Activated naive CD8-positive, alpha-beta T cell treated with anti-CD3 and anti-CD28 coated beads, Interleukin-2, amount 50 U/mL, for 24 hours (primary cell): Measurements from ENCODE around the gene GCSH.

Experiments
- ATAC-seq: fragments of 150-1000 bp; cut with Tn5 transposase; one replicate; pipeline ENCODE4 v1.10.0; 2021
- DNase-seq: peaks from one replicate; pipeline ENCODE4 v3.0.0; 2021
- H3K27ac Mint-ChIP-seq: one replicate; pipeline ENCODE4 v1.8.0; 2021; ENCODE audit warnings: mild to moderate bottlenecking, mixed read lengths
- H3K27me3 Mint-ChIP-seq: one replicate; pipeline ENCODE4 v1.8.0; 2021; ENCODE audit warnings: mixed read lengths
- H3K36me3 Mint-ChIP-seq: one replicate; pipeline ENCODE4 v1.8.0; 2021; ENCODE audit warnings: low read depth, mixed read lengths
- H3K4me1 Mint-ChIP-seq: one replicate; pipeline ENCODE4 v1.8.0; 2021; ENCODE audit warnings: mixed read lengths
- H3K4me3 Mint-ChIP-seq: one replicate; pipeline ENCODE4 v1.8.0; 2021; ENCODE audit warnings: mild to moderate bottlenecking, moderate library complexity, mixed read lengths
- H3K9me3 Mint-ChIP-seq: one replicate; pipeline ENCODE4 v1.8.0; 2021; ENCODE audit warnings: mixed read lengths

Gene GCSH

DNA sequence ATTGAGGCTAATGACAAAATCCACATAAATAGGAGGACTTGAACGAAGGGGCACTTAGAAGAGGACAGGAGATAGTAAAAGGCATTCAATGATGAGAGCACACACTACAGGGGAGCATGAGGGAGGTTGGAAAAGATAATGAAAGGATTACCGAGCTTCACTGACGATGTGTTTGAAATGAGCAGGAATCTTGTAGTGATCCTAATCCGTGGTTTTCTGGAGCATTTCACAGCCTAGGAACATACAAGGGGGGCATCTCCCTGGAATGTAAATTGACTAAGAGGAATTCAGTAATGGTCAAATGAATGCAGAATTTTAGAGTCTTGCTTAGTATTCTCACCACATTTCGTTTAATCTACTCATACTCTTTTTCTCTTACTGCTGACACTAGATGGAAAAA is 55.4 kb downstream of the GCSH start:
- ATAC-seq (no peak), DNase-seq (no peak)

DNA sequence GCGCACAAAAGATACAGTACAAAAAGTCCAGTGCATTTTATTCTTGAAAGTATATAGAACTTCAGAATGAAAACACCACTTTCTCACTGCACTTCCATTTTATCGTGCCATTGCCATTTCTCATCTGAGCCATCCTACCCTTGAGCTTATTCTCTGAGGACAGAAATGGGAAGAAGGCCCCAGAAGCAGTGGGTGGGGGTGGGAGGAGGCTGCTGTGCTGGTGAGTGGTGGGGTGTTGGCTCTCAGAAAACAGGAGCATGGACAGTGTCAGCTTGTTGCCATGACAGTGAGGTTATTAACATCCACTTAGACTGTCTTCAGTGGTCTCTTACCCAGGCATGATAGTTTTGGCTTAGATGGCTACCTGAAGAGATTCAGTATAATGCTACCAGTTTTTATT is 56.1 kb downstream of the GCSH start:
- DNase-seq (no peak), ATAC-seq (no peak)
- no peaks in the 10 kb centered on the region for H3K9me3 Mint-ChIP-seq
- H3K27ac Mint-ChIP-seq, result no peak overlapping the region
- H3K27me3 Mint-ChIP-seq, result no peaks in the 10 kb centered on the region
- H3K36me3 Mint-ChIP-seq, result peaks cover 36% of the 10 kb centered on the region
- peaks cover 21% of the 10 kb centered on the region for H3K4me1 Mint-ChIP-seq
- no peak overlapping the region for H3K4me3 Mint-ChIP-seq

More for the DNA sequence above, 55.4 kb downstream of the GCSH start:
- Mint-ChIP-seq H3K4me1 (peaks cover 21% of the 10 kb centered on the region), H3K27me3 (no peaks in the 10 kb centered on the region), H3K9me3 (no peaks in the 10 kb centered on the region), H3K36me3 (peaks cover 40% of the 10 kb centered on the region), H3K27ac (no peak overlapping the region), H3K4me3 (no peak overlapping the region)

DNA sequence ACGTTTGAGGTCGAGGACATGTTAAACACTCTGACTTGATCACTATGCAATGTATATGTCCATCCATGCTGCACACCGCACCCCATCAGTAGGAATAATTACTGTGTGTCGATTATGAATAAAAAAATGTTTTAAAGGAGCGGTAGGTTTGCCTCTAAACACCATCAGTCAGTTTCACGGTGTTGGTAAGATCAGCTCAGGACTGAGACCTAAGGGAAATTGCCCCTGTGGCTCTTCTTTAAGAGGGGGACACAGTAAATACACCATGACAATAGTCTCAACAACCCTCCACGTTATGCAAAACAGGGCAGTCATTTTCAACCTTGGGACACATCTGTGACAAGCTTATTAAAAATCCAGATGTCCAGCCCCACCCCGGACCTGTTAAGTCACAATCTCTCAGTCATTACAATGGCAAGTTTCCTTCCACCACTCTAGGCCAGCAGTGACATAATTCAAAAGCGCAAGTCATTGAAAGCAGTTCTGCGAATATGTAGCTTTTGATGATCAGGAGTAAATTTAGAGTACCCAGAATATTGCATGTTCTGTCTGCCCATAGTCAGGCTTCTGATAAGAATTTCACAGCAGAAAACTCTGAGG is 59.3 kb downstream of the GCSH start:
- H3K27me3 Mint-ChIP-seq, result no peaks in the 10 kb centered on the region
- H3K36me3 Mint-ChIP-seq, result peaks cover 22% of the 10 kb centered on the region
- H3K9me3 Mint-ChIP-seq, result no peaks in the 10 kb centered on the region
- DNase-seq (no peak), ATAC-seq (no peak)
- peaks cover 21% of the 10 kb centered on the region for H3K4me1 Mint-ChIP-seq
- H3K27ac Mint-ChIP-seq, result no peak overlapping the region
- H3K4me3 Mint-ChIP-seq, result peak overlapping the region; percentile 84

DNA sequence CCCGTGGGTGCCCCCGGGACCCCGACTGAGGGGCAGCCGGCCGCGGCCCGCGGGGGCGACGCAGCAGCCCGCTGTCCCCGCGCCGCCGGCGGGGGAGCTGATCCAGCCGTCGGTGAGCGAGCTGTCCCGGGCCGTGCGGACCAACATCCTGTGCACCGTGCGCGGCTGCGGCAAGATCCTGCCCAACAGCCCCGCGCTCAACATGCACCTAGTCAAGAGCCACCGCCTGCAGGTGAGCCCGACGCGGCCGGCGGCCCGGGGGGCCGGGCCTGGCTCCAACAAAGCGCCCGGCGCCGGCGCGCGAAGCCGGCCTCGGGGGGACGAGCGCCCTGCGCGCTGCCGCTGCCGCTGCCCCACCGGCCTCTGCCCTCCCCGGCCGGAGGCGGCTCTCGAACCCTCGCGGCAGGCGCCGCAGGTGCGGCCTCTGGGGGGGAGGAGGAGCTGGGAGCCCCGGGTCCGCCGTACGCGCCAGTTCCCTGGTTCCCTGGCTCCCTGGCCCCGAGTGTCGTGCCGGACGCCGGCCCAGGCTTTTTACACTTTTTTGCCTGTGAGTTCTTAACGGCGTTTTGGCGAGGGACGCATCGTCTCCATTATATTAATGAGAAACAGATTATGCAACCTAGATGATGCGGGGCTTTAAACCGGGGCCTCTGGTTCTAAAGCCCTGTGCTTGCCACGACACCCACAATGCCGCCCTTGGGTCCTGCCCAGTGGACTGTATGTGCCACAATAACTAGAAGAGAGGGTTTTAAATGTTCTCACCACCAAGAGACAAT is 60.0 kb downstream of the GCSH start:
- peak; percentile 55 for ATAC-seq
- peaks cover 24% of the 10 kb centered on the region for H3K36me3 Mint-ChIP-seq

DNA sequence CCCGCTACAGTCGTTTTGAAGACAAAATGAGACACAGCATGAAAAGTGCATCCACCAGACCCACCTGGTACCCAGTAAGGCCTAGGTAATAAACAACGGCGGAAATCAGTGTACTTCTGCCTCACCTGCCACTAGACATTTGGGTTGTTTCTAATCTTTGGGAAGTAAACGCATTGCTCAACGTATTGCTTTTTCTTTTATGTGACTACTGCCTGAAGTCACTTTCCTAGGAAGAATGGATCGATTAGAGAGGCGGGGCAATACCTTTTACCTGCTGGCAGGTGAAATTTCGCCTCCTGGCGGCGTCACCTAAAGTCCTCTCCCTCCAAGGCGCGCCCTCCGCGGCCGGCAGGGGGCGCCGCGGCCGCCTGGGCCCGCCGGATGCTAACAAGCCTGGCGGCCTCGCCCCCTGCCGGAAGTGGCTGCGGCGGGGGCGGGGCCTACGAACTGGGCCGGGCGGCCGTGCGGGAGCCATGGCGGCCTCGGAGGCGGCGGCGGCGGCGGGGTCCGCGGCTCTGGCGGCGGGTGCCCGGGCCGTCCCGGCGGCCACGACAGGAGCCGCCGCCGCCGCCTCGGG is 60.7 kb downstream of the GCSH start, which contains the start of gene ATMIN:
Gene ATMIN, plus strand, starts transcription at position 445 of the 577 bp plus-strand sequence. Its CDS starts 29 bp downstream, at position 474.
- Mint-ChIP-seq H3K4me1 (peaks cover 21% of the 10 kb centered on the region), H3K27me3 (no peaks in the 10 kb centered on the region), H3K4me3 (peak within 1 kb of the TSS; percentile 84), H3K36me3 (peaks cover 25% of the 10 kb centered on the region), H3K27ac (peak within 1 kb of the TSS; percentile 72), H3K9me3 (no peaks in the 10 kb centered on the region)
- DNase-seq (peak; percentile 90), ATAC-seq (peak; percentile 95)

More for the DNA sequence above, 60.0 kb downstream of the GCSH start:
- Mint-ChIP-seq H3K27me3 (no peaks in the 10 kb centered on the region), H3K4me1 (peaks cover 21% of the 10 kb centered on the region), H3K4me3 (peak overlapping the region; percentile 84), H3K9me3 (no peaks in the 10 kb centered on the region), H3K27ac (no peak overlapping the region)
- peak; percentile 38 for DNase-seq
